HuH-7 (cell line): ENCODE results near the gene PKP4.
"Not testable (repeated sequence)": the region's sequence is repeated elsewhere in the genome, so short reads cannot be mapped to it uniquely, and the experiment has no call there.

Experiments
- DNase-seq: peaks from one replicate; pipeline ENCODE4 v3.0.0; 2011; ENCODE audit warnings: low spot score

PKP4 gene

DNA sequence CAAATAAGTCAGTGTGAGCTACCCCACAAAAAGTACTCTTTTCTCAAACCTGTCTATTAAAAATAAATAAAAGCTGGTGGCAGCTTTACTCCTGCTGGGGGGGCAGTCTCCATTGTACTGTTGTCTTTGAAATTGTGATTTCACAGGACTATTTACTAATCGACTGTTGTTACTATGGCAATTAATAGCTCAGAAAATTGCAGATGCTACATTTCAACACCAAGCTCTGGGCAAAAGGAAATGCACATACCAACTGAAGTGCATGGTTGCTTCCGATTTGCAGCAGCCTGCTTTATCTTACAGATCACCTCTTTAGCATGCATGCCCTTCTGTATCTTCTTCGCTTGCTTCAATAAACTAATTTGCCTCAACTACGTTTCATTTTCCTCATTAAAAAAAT lies 220.8 kb downstream of the PKP4 start:
- no peak for DNase-seq

DNA sequence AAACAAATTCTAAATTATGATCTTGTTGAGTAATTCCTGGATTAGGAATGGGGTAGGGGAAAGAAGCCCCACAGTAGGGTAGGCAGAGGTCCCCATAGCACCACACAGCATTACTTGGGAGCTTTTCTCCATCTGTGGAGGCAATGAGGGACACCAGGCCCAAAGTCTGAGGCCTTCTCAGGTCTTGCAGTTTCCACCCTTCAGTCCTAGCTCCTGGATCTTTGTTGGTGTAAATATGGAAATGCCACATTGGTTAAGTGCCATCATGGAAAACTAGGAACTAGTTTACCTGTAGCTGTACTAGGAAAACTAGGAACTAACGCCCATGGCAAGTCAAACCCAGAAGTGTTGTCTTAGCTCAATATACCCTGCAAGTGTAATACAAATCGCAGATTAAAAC lies 225.1 kb downstream of the PKP4 start:
- DNase-seq: no peak

DNA sequence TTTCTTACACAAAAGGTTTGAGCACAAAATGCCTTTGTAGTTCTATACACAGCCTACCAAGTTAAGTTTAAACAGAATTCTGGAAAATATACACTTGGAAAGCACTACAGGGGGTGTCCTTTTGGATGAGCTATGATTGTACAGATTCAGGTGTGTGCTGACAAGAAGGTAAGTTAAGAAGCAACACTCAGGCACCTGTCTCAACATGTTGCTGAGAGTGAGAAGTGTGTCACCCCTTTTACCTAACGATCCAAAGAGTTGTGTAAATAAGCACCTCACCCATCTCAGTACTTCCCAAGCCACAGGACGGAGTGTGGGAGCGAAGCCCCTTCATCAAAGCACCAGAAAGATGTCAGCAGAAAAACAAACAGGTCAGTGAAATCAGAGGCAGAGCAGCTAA lies 228.9 kb downstream of the PKP4 start:
- DNase-seq: no peak

DNA sequence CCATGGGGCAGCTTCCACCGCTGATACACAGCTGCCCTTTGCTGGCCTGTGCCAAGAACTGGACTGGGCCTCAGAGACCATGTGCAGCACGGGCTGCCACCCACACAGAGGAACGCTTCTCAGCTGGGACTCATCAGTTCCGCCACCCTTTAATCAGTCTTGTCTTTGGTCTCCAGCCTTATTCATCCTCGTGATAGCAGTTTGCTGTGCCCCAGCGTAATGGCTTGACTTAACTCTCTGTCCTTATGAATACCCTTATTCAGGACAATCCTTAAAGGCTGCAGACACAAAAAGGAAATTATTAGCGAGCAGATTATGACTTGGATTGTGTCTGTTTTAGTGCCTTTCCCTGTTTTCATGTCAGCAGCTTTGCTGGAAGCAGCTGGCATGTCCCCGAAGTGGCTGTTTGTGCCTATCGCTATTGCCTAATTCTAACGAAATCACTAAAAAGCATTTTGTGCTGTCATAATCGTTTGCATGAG lies 229.5 kb downstream of the PKP4 start:
- DNase-seq: no peak

DNA sequence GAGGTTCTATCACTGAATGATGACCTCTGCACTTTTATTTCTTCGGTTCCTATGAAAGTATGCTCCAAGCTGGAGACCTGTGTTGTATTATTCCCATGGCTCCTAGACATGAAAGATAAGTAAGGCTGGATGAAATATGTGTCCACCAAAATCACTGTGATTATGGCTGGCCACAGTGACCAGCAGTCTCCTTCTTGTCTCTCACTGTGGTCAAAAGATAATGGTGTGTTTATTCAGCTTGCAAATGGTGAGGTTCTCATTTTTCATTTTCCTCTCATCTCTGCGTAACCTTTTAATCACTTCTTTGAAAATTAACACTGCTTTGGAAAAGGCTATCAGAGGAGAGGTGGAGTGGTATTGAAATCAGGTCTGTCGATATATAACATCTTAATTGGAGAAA lies 230.6 kb downstream of the PKP4 start:
- DNase-seq: no peak

DNA sequence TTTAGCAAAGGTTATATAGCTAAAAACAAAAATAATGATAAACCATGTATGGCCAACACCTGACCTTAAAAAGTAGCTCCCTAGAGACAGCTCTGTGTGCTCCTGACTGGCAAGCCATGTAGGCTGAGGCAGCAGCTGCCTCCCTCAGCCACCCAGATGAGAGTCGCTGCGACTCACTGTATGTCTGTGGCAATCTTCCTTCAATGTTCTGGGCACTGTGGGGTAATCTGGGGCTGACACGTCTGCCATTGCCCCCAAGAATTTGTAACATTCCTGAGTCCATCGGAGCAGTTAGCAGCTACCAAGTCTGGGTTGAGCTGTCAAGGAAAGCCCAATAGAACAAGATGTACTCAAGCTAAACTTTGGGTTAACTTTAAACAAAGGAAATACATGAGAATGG lies 232.0 kb downstream of the PKP4 start:
- DNase-seq: no peak

DNA sequence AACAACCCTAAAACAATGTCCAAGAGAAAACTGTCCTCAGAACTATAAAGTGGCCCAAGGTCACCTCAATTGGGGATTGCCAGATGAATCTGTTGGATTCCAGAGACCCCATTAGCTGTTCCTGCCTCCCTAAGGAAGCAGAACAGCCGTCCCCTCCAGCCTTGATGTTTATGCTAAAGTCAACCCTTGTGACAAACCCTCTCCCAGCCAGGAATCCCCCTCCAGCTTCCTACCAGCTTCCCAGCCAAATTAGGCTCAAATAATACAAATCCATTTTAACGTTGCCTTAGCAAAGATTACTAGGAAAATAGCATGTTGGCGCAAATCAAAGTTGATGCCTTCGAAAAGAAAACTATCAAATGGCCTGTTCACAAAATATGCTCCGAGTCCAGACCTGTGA lies 232.6 kb downstream of the PKP4 start:
- DNase-seq: no peak

DNA sequence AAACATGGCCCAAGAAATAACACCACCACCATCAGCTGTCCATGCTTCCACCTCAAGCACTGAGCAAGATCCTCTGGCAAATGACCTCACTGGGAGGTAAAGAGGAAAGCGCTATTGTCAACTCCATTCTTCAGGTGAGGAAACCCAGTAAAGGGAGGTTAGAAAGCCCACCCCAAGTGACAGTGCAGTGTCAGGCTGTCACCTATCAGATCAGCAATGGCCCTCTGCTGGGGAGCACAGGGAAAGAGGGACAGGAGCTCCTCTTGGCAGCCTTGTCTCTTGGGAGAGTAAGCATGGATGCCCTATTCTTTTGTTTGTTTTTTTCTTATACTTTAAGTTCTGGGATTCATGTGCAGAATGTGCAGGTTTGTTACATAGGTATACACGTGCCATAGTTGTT lies 234.1 kb downstream of the PKP4 start:
- DNase-seq: no peak

DNA sequence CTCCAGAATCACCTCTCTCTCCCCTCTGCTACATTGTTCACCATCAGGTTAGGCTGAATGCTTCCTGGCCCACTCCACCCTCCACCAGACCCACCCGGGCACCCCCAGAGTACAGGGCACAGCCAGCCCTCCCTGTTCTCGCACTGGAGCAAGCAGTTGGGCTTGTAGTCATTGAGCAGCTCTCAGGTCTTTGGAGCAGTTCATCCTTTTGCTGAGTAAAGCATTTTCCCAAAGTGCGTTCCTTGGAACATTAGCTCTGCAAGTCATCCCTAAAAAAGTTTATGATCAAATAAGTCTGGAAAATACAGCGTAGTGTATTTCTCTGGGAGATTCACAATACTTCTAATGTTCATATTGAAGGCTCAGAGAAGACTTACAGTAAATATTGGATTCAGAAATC lies 234.9 kb downstream of the PKP4 start:
- DNase-seq: no peak

DNA sequence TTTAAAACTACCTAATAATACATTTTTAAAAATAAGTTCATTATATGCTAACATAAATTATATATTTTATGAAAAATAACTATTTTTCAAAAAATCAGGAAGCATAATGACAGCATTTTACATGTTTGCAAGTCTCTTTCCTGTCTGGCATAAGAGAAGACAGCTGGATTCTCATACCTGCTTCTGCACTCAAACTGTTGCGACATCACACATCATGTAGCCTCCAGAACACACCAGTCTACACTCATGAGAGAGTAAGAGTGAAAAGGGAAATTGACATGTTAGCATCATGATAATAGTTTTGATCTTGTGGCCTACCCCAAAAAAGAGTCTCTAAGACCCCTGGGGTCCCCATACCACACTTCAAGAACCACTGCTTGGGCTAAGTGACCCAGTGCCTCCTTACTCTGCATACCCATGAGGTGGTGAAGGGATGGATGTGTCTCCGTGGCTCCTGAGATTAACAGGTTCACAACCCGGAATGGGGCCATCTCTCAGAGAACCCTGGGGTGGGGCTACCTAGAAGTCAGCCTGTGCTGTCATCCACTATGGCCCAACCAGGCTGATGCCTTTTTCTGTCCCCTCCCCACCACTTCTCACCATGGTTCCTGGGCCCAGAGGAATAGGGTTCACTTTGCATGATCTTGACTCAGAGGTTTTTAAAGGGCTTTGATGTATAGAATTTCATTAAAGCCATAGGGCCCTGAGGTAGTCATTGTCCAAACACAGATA lies 235.8 kb downstream of the PKP4 start:
- no peak for DNase-seq

DNA sequence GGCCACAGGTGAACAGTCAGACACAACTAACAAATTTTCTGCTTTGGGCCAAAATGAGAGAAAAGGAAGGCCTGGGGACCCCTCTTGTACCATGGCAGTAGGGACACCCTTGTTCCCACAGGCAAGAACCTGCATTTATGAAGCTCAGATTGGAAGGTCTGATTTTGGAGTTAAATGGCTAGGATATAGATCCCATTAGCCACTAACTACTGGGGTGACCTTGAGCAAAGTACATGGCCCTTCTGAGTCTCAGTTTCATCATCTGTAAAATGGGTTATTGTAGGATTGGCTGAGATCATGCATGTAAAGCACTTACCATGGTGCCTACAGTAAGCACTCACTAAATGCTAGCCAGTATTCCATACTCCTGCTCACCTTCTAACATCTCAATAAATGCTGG lies 236.7 kb downstream of the PKP4 start:
- no peak for DNase-seq

DNA sequence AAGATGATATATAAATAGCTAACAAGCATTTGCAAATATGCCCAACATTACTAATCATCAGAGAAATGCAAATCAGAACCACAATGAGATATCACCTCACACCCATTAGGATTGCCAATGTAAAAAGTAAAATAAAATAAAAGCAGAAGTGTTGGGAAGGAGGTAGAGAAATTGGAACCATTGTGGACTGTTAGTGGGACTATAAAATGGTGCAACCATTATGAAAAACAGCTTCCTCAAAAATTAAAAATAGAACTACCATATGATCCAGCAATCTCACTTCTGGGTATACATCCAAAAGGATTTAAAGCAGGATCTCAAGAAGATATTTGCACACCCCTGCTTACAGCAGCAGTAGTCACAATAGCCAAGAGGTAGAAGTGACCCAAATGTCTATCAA lies 238.6 kb downstream of the PKP4 start:
- no peak for DNase-seq

DNA sequence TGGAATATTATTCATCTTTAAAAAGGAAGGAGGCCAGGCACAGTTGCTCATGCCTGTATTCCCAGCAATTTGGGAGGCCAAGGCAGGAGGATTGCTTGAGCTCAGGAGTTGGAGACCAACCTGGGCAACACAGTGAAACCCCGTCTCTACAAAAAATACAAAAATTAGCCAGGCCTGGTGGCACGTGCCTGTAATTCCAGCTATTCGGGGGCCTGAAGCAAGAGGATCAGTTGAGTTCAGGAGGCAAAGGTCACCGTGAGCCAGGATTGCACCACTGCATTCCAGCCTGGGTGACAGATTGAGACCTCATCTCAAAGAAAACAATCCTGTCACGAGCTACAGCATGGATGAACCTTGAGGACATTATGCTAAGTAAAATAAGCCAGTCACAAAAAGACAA lies 239.0 kb downstream of the PKP4 start:
- DNase-seq: peak; percentile 27

DNA sequence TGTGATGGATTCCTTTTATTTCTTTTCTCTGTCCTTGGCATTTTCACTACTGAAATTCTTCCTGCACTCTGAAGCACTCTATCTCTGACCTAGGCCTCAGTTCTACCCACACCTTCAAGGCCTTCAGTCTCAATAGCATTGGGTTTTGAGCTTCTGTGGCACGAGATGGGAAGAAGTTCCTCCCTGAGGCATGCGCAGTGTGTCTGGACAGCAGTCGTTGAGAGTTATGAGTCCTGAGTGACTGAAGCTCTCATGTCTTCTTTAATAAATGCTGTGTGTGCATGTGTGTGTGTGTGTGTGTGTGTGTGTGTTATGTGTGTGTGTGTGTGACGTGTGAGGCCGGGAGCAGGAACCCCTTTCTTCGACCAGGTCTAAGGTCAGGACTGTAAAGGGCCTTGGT lies 242.6 kb downstream of the PKP4 start:
- no peak for DNase-seq

DNA sequence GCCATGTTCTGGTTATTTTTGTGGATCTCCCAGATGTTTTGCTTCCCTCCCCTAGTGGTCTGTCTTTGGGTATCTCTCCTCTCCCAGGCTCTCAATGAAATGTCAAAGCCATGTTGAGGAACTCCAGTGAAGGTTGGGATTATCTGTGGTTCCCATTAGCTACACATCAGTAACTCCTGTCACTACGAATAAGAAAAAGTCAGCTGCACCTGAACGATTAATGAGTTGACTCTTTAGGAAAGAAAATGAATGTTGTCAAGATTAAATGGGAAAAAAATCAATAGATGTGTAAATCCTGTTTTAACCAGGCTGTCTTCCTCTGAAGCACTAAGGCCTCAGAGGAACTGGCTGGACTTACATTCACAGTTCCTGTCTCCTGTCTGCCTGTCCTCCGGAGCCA lies 244.3 kb downstream of the PKP4 start:
- no peak for DNase-seq

DNA sequence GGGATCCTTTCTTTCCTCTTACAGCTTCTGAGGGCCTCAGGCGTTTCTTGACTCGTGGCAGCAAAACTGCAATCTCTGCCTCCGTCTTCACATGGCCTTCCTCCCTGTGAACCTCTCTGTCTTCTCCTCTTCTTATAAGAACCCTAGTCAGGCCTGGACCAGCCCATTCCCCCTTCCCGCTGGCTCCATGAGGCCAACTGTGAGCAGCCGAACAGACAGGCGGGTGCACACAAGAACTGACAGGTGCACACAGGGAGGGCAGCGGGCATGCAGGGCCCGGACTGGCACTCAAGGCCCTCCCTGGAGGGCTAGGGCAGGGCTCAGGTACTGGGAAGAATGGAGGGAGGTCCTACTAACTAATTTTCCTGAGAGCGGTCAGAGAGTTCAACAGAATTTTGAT lies 246.0 kb downstream of the PKP4 start:
- DNase-seq: no peak

DNA sequence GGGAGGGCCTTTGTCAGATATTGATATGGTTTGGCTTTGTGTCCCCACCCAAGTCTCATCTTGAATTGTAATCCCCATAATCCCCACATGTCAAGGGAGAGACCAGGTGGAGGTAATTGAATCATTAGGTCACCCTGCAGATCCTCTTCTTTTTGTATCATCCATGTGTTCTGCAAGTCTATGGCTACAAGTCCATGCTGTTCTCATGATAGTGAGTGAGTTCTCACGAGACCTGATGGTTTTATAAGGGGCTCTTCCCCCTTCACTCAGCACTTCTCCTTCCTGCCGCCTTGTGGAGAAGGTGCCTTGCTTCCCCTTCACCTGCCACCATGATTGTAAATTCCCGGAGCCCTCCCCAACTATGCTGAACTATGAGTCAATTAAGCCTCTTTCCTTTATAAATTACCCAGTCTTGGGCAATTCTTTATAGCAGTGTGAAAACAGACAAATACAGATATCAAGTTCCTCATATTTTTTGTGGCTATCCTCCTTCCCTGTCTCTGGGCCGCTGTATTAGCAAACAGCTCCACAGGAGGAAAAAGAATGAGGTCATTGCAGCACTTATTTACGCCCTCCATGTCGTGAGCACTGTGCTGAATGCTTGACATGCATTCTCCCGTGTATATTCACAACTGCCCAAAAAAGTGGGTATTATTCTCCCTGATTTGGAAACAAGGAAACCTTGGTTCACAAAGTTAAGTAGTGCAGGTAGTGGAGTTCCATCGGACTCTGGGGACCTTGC lies 248.1 kb downstream of the PKP4 start:
- DNase-seq: not testable (repeated sequence)

DNA sequence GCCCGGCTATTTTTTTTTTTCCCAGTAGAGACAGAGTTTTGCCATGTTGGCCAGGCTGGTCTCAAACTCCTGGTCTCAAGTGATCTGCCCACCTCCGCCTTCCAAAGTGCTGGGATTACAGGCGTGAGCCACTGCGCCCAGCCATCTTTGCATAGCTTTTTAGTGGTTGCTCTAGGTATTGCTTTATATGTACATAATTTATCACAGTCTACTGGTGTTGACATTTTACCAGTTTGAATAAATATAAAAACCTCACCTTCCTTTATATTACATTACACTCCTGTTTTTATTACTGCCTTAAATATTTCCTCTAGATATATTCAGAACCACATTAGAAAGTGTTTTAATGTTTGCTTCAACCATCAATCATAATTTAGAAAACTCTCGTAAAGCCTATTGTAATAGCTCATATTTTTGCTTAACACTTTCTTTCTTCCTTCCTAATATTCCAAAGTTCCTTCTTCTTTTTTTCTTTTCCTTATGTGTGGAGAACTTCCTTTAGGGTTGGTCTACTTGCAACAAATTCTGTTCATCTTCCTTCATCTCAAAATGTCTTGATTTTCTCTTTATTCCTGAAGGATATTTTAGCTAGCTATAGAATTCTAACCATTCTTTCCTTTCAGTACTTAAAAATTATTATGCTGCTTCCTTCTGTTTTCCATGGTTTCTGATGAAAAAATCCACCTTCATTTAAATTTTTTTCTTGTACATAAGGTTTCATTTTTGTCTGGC lies 256.2 kb downstream of the PKP4 start:
- DNase-seq: no peak

DNA sequence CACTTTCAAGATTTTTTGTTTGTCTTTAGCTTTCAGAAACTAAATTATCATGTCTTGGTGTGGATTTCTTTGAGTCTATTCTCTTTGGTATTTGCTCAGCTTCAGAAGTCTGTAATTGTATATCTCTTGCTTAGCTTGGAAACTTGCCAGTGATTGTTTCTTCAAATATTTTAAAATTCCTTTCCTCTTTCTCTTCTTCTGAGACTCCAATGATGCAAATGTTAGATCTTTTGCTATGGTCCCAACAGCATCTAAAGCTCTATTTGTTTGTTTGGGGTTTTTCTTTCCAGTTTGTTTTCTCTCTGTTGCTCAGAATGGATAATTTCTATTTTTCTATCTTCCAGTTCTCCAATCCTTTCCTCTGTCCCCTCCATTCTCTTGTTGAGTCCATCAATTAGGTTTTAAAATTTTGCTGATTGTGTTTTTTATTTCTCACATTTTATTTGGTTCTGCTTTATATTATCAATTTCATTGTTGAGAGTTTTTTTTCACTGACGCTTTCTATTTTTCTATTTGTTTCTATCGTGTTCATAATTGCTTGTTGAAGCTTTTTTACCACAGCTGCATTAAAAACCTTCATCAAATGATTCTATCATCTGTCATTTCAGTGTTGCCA lies 256.9 kb downstream of the PKP4 start:
- no peak for DNase-seq

DNA sequence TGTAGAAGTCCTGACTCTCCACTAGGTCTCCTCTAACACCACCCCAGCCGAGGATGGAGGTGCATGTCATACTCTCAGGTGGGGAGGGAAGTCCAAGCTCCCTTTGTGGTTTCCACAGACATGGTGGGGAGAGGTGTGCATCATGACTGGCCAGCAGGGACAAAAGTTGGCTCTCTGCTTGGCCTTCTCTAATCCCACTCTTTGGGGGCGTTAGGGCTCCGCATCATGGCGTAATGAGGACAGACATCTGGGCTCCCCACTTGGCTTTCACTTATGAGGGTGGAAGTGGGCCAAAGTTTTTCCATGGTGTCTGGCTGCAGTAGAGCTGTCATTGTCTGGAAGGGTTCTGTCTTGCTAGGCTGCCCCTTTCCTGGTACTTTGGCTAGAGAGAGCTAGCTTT lies 257.7 kb downstream of the PKP4 start:
- no peak for DNase-seq

DNA sequence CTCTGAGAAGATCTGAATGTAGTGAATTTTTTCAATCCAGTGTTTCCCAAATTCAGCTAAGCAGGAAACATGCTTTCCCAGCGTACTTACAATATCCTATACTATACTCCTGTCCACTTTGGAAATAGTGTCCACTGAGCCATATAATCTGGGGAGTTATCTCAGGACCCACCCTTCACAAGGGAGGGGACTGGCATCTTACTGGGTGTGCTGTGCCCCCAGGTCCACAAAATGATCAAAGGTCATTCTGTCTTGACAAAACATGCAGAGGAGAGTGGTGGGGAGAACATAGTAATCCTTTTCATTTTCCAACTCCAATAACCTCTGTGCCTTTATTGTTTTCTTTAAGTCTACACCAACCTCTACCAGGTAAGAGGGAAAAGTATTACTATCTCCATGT lies 258.6 kb downstream of the PKP4 start:
- DNase-seq: no peak

DNA sequence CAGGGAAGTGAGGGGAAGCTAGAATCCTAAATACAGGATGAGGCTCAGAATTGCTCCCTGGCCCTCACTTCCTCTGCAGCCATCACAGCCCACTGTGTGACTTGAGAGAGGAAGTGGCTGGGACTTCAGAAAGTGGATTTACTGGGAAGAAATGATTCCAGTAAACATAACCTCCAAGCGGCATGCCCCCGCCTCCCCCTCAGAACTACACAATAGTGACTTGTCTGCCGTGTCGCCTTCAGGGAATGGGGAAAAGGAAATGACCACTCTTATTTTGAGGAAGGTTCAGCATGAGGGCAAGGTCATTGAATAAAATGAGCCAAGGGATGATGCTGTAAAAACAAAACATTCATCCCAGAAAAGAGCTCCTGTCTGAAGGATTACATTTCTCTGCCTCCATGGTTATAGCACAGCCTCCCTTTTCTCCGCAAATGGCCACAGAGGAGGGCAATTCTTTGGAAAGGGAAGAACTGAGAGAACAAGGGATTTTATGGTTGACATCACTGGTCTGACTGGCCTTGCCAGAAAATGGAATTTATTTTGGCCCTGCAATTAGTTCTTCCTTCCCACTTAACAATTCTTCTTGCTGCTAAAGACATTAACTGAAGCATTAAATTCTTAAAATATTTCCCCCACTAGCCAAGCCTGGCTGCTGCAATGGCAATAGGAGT lies 259.5 kb downstream of the PKP4 start:
- DNase-seq: no peak
